NCI-H2107 treated with DMSO at 0.1 percent for 48 hours (cell line): ENCODE measurements around the gene ZSCAN16.

ENCODE experiments used
- DNase-seq: peaks from one replicate; lab custom pipeline; 2025; ENCODE audit not compliant: unreplicated experiment; lab: John Stamatoyannopoulos, UW

The ZSCAN16 gene

GRCh38 chr6:28167926-28168325 is 43.5 kb downstream of the ZSCAN16 start:
- no peak for DNase-seq

GRCh38 chr6:28171271-28171670 is 46.9 kb downstream of the ZSCAN16 start:
- DNase-seq = no peak

- DNase-seq = no peak
Observed at GRCh38 chr6:28172006-28172405, 47.6 kb downstream of the ZSCAN16 start.

- no peak for DNase-seq
Observed at GRCh38 chr6:28176373-28176772, 52.0 kb downstream of the ZSCAN16 start.
